Cerebellar cortex (tissue), 1 donor: ENCODE data around the gene XIAP.

Experiments used
- DNase-seq: peaks from one replicate; pipeline ENCODE4 v3.0.0-alpha.2; 2015; ENCODE audit warnings: low spot score

Gene XIAP

GRCh38 chrX:123960956-123961267, 101.1 kb downstream of the XIAP start:
- DNase-seq: no peak

GRCh38 chrX:123961268-123962005, 101.6 kb downstream of the XIAP start, which contains the start of gene STAG2:
STAG2 (plus strand) TSS chrX:123961706; CDS start chrX:124022628, 60,922 bp downstream.
- peak; percentile 88 for DNase-seq

GRCh38 chrX:123962006-123962467, 102.2 kb downstream of the XIAP start:
- DNase-seq: peak; percentile 47

- DNase-seq: peak; percentile 94
These were observed 103.0 kb downstream of the XIAP start for GRCh38 chrX:123962794-123963373.
